Measurements from ENCODE around the gene RDX.

- TF ChIP-seq, protein P1, sequence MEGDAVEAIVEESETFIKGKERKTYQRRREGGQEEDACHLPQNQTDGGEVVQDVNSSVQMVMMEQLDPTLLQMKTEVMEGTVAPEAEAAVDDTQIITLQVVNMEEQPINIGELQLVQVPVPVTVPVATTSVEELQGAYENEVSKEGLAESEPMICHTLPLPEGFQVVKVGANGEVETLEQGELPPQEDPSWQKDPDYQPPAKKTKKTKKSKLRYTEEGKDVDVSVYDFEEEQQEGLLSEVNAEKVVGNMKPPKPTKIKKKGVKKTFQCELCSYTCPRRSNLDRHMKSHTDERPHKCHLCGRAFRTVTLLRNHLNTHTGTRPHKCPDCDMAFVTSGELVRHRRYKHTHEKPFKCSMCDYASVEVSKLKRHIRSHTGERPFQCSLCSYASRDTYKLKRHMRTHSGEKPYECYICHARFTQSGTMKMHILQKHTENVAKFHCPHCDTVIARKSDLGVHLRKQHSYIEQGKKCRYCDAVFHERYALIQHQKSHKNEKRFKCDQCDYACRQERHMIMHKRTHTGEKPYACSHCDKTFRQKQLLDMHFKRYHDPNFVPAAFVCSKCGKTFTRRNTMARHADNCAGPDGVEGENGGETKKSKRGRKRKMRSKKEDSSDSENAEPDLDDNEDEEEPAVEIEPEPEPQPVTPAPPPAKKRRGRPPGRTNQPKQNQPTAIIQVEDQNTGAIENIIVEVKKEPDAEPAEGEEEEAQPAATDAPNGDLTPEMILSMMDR (IDR thresholded peaks at IDR 0.05): no peak
- TF ChIP-seq POLR2A (IDR thresholded peaks at IDR 0.05): no peak
These were observed 42.9 kb downstream of the RDX start for GRCh38 chr11:110253525-110253924.
